Measurements from ENCODE around the gene AKIRIN1.

DNA sequence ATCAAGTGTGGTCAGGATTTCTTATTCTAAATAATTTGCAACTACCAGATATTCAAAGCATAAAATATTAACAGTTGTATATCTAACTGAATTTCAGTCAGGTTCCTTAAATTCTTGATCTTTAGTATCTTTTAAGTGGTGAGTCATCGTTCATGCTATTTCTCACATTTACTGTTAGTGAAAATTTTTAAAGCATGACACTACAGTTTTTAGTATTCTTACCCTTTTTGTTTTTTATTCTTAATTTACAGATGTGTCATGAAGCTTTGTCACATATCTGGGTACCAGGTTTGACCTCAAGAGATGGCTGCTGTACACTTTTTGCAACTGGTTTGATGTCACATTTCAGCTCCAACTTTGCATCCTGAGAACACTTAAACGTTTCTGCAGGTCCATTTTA lies 12.7 kb downstream of the AKIRIN1 start:
- no peak for TF ChIP-seq GATA2 (IDR thresholded peaks at IDR 0.05; ENCODE audit: low read depth, low read length)
- TF ChIP-seq GATA3 (IDR thresholded peaks at IDR 0.05; ENCODE audit: low read depth, low read length), result no peak

Data from SH-SY5Y (cell line).